Breast epithelium (tissue), 4 donors: ENCODE measurements around the gene METTL17. TPM values are rescaled to one million over a fixed set of nuclear protein-coding genes. Genes with fewer than 3 reads are reported as not detected.
"Not testable (repeated sequence)": the region's sequence is repeated elsewhere in the genome, so short reads cannot be mapped to it uniquely, and the experiment has no call there.

Experiments used
- DNase-seq, 2 donors: peaks; one replicate each; pipeline ENCODE4 v3.0.0-alpha.2; 2019; ENCODE audit warnings: low spot score in 2 of 2
- H3K27ac ChIP-seq, 2 donors: fragments of 200-600 bp; sonication (generic) in 1 of 2; one replicate each; pipeline ENCODE4 v1.5.1; 2016 to 2019; ENCODE audit warnings: mild to moderate bottlenecking in 1 of 2
- H3K27me3 ChIP-seq, 2 donors: fragments of 200-600 bp; sonication (generic) in 1 of 2; one replicate each; pipeline versions ENCODE4 v1.5.1 to v1.6.0; 2017 to 2019; ENCODE audit warnings: control low read depth in 1 of 2, mild to moderate bottlenecking in 1 of 2
- H3K36me3 ChIP-seq: fragments of 200-600 bp; one replicate; pipeline ENCODE4 v1.5.1; 2019
- H3K4me1 ChIP-seq, 2 donors: fragments of 200-600 bp; sonication (generic); one replicate each; pipeline ENCODE4 v1.5.1; 2016 to 2019; ENCODE audit warnings: control low read depth in 1 of 2
- H3K4me3 ChIP-seq, 3 donors: fragments of 200-600 bp; sonication (generic); 1 replicate in 2 of 3; 2 replicates in 1 of 3; pipeline ENCODE4 v1.5.1; 2016 to 2019; ENCODE audit warnings: mild to moderate bottlenecking in 3 of 3, moderate library complexity in 2 of 3
- H3K9me3 ChIP-seq, 2 donors: fragments of 200-600 bp; sonication (generic) in 1 of 2; one replicate each; pipeline ENCODE4 v1.5.1; 2016 to 2019; ENCODE audit warnings: control low read depth in 1 of 2
- CTCF ChIP-seq, 3 donors: fragments of 450-650 bp; IDR thresholded peaks; one replicate each; pipeline ENCODE4 v1.5.1; 2016 to 2017; ENCODE audit warnings: antibody characterized with exemption in 3 of 3, mild to moderate bottlenecking in 3 of 3, moderate library complexity in 3 of 3
- POLR2A ChIP-seq: fragments of 450-650 bp; IDR thresholded peaks from one replicate; pipeline ENCODE4 v1.6.1; 2016; ENCODE audit warnings: antibody characterized with exemption, mild to moderate bottlenecking, moderate library complexity
- POLR2AphosphoS5 ChIP-seq, 3 donors: sonication (generic); formaldehyde crosslinking; IDR thresholded peaks; one replicate each; pipeline ENCODE4 v1.6.1; 2017; ENCODE audit warnings: antibody characterized with exemption in 3 of 3
- intact Hi-C: fragments of 100-400 bp; cut with DNase I; formaldehyde crosslinking; loops from one replicate; pipeline ENCODE4 v1.15.1; 2023; ENCODE audit warnings: low total_unique reads
- total RNA-seq, 3 donors: library from RNA; depleted of rRNA; stranded (reverse); fragments of >200 nt; gene quantifications; one replicate each; pipeline ENCODE4 v1.1.0, GENCODE V29; 2016

Gene METTL17
- total RNA-seq, 3 donors from 2014 or later: 78.6 to 105 (median 89.5) TPM

DNA sequence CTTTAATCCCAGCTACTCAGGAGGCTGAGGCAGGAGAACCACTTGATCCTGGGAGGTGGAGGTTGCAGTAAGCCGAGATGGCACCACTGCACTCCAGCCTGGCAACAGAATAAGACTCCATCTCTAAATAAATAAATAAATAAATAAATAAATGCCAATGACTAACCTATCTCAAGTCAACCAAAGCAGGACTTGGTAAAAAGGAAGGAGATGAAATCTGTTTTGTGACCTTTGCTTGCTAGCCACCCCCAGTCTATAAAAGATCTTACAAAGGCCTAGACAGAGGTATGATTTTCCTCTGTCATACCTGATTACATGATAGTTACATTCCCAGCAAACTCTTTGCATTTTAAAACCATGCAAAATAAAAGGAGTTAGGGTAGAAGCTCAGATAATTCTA lies 13.5 kb upstream of the METTL17 start:
- H3K4me3 ChIP-seq: no peak overlapping the region
- no peak for DNase-seq
- intact Hi-C loops: loop anchor here (10.0 kb wide), 1 partner anchor 89 kb away; no protein-coding TSS in a partner anchor
- H3K27ac ChIP-seq: no peak overlapping the region
- H3K4me1 ChIP-seq: no peaks in the 10 kb centered on the region
- no peaks in the 10 kb centered on the region for H3K36me3 ChIP-seq
- TF ChIP-seq POLR2A (no peak), CTCF (IDR thresholded peaks at IDR 0.05) (no peak), POLR2AphosphoS5 (IDR thresholded peaks at IDR 0.05) (no peak)
- H3K27me3 ChIP-seq: no peaks in the 10 kb centered on the region
- H3K9me3 ChIP-seq: no peaks in the 10 kb centered on the region

DNA sequence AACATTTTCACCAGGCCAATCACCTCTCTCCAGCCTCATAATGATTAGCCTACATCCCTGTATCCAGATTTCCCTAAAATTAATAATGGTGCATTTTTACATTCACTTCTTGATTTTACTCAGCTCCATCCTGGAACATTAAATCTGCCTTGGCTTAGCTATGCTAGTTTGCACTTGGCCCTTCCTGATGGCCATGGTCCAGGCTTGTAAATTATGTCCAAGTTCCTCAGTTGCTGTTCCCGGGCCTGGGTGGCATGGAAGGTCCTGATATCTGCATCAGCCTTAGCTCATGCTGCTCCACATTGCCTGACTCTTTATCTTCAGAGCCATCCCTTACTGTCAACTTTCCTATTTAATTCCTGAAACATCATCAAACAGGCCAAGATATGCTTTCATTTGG lies 11.1 kb upstream of the METTL17 start:
- TF ChIP-seq POLR2A (no peak), POLR2AphosphoS5 (IDR thresholded peaks at IDR 0.05) (no peak), CTCF (IDR thresholded peaks at IDR 0.05) (no peak)
- DNase-seq: no peak
- Histone ChIP-seq H3K27ac (no peak overlapping the region), H3K27me3 (no peaks in the 10 kb centered on the region), H3K9me3 (no peaks in the 10 kb centered on the region), H3K4me1 (no peaks in the 10 kb centered on the region), H3K4me3 (no peak overlapping the region), H3K36me3 (no peaks in the 10 kb centered on the region)
- intact Hi-C loops: loop anchor here (10.0 kb wide), 1 partner anchor 86 kb away; no protein-coding TSS in a partner anchor

GRCh38 chr14:20980906-20981305 lies 8.9 kb upstream of the METTL17 start:
- Histone ChIP-seq H3K4me3 (no peak overlapping the region), H3K27me3 (no peaks in the 10 kb centered on the region), H3K4me1 (no peaks in the 10 kb centered on the region), H3K27ac (no peak overlapping the region), H3K9me3 (no peaks in the 10 kb centered on the region), H3K36me3 (no peaks in the 10 kb centered on the region)
- no peak for TF ChIP-seq POLR2AphosphoS5 (IDR thresholded peaks at IDR 0.05)
- no peak for TF ChIP-seq POLR2A
- TF ChIP-seq CTCF (IDR thresholded peaks at IDR 0.05): no peak
- intact Hi-C loops: no loop called here
- DNase-seq: no peak

GRCh38 chr14:20982646-20983369 lies 7.0 kb upstream of the METTL17 start:
- DNase-seq: no peak
- Histone ChIP-seq H3K4me1 (peaks cover 0 to 5% of the 10 kb centered on the region in 2 donors), H3K36me3 (no peaks in the 10 kb centered on the region), H3K27me3 (no peaks in the 10 kb centered on the region), H3K4me3 (no peak overlapping the region), H3K27ac (no peak overlapping the region), H3K9me3 (no peaks in the 10 kb centered on the region)
- TF ChIP-seq CTCF (IDR thresholded peaks at IDR 0.05): no peak
- no peak for TF ChIP-seq POLR2A
- TF ChIP-seq POLR2AphosphoS5 (IDR thresholded peaks at IDR 0.05): no peak
- intact Hi-C loops: no loop called here

DNA sequence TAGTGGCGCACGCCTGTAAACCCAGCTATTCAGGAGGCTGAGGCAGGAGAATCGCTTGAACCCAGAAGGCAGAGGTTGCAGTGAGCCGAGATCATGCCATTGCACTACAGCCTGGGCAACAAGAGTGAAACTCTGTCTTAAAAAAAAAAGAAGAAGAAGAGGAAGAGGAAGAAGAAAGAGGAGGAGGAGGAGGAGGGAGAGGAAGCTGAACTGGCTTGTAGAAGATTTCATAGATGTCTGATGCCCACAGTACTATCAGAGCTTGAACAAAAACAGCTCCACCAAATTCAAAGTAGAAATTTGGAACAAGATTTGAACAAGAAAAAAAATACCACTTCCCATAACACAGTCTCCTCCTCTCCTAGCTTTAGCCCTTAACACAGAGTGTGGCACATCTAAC lies 4.1 kb upstream of the METTL17 start:
- DNase-seq, intact Hi-C loops, H3K36me3 ChIP-seq, H3K9me3 ChIP-seq, H3K27me3 ChIP-seq, H3K27ac ChIP-seq, H3K4me3 ChIP-seq: not testable (repeated sequence)
- H3K4me1 ChIP-seq: peaks cover 3 to 13% of the 10 kb centered on the region in 2 donors
